Neural progenitor cell (in vitro differentiated cells): ENCODE data around the gene GALNT17.

Source experiments
- EZH2phosphoT487 ChIP-seq: fragments of 200-600 bp; sonication (generic); IDR thresholded peaks from 2 replicates; pipeline ENCODE4 v1.6.1; 2017; ENCODE audit warnings: antibody characterized with exemption
- TF ChIP-seq, protein P1 (sequence below): fragments of 200-600 bp; sonication (generic); IDR thresholded peaks from 2 replicates; pipeline ENCODE4 v1.5.1; 2017; ENCODE audit warnings: antibody characterized with exemption, mild to moderate bottlenecking

DNA sequence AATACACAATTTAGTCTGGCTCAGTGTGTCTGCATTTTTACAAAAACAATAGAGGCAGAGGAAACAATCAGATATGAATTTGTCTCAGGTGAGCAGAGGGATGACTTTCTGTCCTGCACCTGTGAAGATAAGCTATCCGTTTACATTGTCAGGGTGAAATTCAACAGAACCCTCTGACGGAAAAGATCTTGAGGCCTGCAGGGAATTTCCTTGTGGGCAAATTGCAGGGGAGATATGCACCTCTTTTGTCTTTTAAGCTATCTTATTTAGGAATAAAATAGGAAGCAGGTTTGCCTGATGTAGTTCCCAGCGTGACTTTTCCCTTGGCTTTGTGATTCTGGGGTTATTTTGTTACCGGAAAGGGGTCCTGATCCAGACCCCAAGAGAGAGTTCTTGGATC, 325.1 kb downstream of the GALNT17 start:
- TF ChIP-seq EZH2phosphoT487, result no peak
- TF ChIP-seq, protein P1, sequence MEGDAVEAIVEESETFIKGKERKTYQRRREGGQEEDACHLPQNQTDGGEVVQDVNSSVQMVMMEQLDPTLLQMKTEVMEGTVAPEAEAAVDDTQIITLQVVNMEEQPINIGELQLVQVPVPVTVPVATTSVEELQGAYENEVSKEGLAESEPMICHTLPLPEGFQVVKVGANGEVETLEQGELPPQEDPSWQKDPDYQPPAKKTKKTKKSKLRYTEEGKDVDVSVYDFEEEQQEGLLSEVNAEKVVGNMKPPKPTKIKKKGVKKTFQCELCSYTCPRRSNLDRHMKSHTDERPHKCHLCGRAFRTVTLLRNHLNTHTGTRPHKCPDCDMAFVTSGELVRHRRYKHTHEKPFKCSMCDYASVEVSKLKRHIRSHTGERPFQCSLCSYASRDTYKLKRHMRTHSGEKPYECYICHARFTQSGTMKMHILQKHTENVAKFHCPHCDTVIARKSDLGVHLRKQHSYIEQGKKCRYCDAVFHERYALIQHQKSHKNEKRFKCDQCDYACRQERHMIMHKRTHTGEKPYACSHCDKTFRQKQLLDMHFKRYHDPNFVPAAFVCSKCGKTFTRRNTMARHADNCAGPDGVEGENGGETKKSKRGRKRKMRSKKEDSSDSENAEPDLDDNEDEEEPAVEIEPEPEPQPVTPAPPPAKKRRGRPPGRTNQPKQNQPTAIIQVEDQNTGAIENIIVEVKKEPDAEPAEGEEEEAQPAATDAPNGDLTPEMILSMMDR, result no peak
